ENCODE measurements around the gene PPP2R5E. TPM values are rescaled to one million over a fixed set of nuclear protein-coding genes. Genes with fewer than 3 reads are reported as not detected.
A peak's percentile ranks its signal among the peaks of the same experiment; 100 is the strongest.

Gene PPP2R5E
- total RNA-seq, 4 donors from 2014 or later, result 22.9 to 24.7 (median 23.8) TPM

DNA sequence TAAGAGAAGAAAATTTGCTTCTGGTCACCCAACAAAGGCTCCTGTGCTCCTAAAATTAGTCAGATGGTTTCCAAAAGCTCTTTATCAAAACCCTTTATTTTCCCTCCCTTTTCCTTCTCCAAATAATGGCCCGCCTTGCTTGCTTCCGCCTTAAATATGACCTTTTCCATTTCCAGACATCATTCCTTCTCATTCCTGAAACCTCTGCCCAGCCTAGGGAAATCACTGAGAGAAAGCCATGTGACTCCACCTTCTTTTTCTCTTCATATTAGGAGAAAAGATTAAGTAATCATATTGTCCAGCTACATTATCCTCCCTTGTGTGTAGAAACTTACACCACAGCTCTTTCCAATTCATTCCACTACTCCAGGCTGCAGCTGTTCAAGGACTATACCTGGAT lies 148.7 kb downstream of the PPP2R5E start:
- DNase-seq (ENCODE audit: low spot score in 2 of 2), result no peak
- TF ChIP-seq, protein P1, sequence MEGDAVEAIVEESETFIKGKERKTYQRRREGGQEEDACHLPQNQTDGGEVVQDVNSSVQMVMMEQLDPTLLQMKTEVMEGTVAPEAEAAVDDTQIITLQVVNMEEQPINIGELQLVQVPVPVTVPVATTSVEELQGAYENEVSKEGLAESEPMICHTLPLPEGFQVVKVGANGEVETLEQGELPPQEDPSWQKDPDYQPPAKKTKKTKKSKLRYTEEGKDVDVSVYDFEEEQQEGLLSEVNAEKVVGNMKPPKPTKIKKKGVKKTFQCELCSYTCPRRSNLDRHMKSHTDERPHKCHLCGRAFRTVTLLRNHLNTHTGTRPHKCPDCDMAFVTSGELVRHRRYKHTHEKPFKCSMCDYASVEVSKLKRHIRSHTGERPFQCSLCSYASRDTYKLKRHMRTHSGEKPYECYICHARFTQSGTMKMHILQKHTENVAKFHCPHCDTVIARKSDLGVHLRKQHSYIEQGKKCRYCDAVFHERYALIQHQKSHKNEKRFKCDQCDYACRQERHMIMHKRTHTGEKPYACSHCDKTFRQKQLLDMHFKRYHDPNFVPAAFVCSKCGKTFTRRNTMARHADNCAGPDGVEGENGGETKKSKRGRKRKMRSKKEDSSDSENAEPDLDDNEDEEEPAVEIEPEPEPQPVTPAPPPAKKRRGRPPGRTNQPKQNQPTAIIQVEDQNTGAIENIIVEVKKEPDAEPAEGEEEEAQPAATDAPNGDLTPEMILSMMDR (IDR thresholded peaks at IDR 0.05), result no peak
- no peak for TF ChIP-seq POLR2A (IDR thresholded peaks at IDR 0.05)
- no peak for TF ChIP-seq EP300 (IDR thresholded peaks at IDR 0.05)
- Histone ChIP-seq H3K4me1 (peaks cover 0 to 3% (median 0%) of the 10 kb centered on the region in 4 donors), H3K27me3 (no peaks in the 10 kb centered on the region), H3K4me3 (no peak overlapping the region), H3K9me3 (no peaks in the 10 kb centered on the region), H3K27ac (no peak overlapping the region), H3K36me3 (peaks cover 0 to 59% (median 0%) of the 10 kb centered on the region in 3 donors)
- WGBS, 2 donors, result 79 to 80% methylated on average over 2 of the region's 2 CpGs

DNA sequence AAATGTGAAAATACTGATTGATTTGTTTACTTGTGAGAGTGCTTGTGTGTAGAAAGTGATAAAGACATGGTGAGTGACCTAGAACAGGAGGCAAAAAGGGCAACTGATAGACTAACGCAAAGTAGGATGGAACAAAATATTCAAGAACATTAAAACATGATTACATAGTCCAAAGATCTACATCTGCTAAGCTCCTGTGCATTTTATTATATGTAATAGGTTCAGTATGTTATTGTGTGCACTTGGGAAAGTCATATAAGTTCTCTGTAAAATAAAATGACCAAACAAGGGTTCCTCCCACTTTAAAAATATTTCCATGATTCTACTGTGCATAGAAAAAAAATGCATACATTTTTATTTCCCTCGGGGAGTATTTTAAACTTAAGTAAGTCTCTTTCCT lies 150.2 kb downstream of the PPP2R5E start:
- Histone ChIP-seq H3K4me3 (no peak overlapping the region), H3K9me3 (no peaks in the 10 kb centered on the region), H3K4me1 (peaks cover 0 to 3% (median 0%) of the 10 kb centered on the region in 4 donors), H3K27me3 (no peaks in the 10 kb centered on the region), H3K27ac (no peak overlapping the region), H3K36me3 (peaks cover 0 to 52% (median 0%) of the 10 kb centered on the region in 3 donors)
- WGBS, 2 donors, result 74 to 82% methylated on average over 2 of the region's 2 CpGs
- DNase-seq (ENCODE audit: low spot score in 2 of 2), result no peak
- TF ChIP-seq, protein P1 (IDR thresholded peaks at IDR 0.05), result no peak
- no peak for TF ChIP-seq POLR2A (IDR thresholded peaks at IDR 0.05)
- no peak for TF ChIP-seq EP300 (IDR thresholded peaks at IDR 0.05)

DNA sequence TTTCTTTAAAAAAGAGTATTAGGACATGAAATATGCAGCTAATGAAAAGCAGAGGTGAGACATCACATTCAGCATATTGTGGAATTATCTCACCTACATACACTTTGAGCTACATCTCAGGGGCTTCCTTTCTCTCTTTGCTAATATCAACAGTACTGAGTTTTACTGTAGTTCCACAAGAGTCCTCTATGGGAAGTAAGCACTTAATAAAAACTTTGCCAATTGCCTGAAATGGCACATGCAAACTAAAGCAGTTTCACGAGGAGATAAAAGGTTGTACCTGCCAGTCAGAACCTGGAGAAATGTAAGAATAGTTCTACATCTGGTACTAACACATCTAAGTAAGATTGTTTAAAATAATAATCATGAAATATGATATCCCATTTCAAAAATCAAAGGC lies 150.9 kb downstream of the PPP2R5E start:
- WGBS, 2 donors, result 56 to 62% methylated on average over 1 of the region's 1 CpG
- TF ChIP-seq, protein P1 (IDR thresholded peaks at IDR 0.05), result no peak
- TF ChIP-seq POLR2A (IDR thresholded peaks at IDR 0.05) (no peak), EP300 (IDR thresholded peaks at IDR 0.05) (no peak)
- Histone ChIP-seq H3K4me3 (no peak overlapping the region), H3K4me1 (peaks cover 0 to 3% (median 0%) of the 10 kb centered on the region in 4 donors), H3K27me3 (no peaks in the 10 kb centered on the region), H3K36me3 (peaks cover 0 to 59% (median 0%) of the 10 kb centered on the region in 3 donors), H3K27ac (no peak overlapping the region), H3K9me3 (no peaks in the 10 kb centered on the region)
- no peak for DNase-seq (ENCODE audit: low spot score in 2 of 2)

DNA sequence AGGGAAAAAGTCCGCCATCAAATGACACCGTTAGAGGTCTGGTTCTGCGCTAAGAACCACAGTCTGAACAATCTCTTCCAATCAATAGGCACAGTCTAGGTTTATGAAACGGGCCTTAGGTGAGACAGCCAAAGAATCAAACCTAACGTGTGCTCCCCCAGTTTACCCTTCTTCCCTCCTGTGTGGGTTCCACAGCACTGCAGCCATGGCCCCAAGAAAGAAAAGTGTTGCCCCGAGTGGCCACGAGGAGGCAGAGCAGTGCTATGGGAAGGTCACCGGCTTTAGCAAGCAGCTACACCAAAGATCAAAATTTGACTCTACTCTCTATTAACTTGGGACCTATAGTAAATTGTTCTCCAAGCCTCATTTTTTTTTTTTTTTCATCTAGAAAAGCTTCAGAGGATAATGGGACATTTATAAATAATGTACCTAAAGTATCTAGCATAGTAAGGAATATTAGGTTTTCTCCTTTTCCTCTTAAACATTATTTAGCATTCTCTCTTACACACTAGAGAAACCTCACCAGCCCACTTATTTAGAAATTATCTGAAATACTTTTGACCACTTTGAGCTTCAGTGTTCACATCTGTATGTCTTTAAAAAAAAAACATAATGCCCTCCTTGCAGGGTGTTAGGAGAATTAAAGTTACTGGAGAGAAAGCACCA lies 154.3 kb downstream of the PPP2R5E start:
- Histone ChIP-seq H3K4me3 (no peak overlapping the region), H3K9me3 (no peaks in the 10 kb centered on the region), H3K27me3 (no peaks in the 10 kb centered on the region), H3K4me1 (no peaks in the 10 kb centered on the region), H3K36me3 (peaks cover 0 to 79% (median 6%) of the 10 kb centered on the region in 3 donors), H3K27ac (no peak overlapping the region)
- TF ChIP-seq, protein P1 (IDR thresholded peaks at IDR 0.05), result peak; percentile 57 to 74 (median 63)
- no peak for TF ChIP-seq POLR2A (IDR thresholded peaks at IDR 0.05)
- DNase-seq (ENCODE audit: low spot score in 2 of 2), result peak; percentile 28 to 60
- 53 to 55% methylated on average over 8 of the region's 8 CpGs for WGBS, 2 donors

DNA sequence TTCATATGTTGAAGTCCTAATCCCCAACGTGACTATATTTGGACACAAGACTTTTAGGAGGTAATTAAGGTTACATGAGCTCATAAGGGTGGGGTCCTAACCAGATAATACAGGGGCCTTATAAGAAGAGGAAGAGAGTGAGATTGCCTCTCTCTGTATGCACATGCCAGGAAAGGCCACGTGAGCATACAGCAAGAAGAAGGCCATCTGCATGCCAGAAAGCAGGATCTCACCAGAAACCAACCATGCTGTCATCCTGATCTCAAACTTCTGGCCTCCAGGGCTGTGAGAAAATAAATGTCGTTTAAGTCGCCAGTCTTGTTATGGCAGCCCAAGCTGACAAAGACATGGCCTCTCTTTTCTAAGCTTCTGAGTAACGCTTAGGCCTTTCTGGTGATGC lies 155.5 kb downstream of the PPP2R5E start:
- H3K9me3 ChIP-seq, result no peaks in the 10 kb centered on the region

More for the DNA sequence above, 155.5 kb downstream of the PPP2R5E start:
- TF ChIP-seq, protein P1 (IDR thresholded peaks at IDR 0.05), result no peak
- TF ChIP-seq EP300 (IDR thresholded peaks at IDR 0.05), result no peak
- no peak for TF ChIP-seq POLR2A (IDR thresholded peaks at IDR 0.05)
- 87 to 91% methylated on average over 5 of the region's 5 CpGs for WGBS, 2 donors
- Histone ChIP-seq H3K36me3 (peaks cover 0 to 78% (median 6%) of the 10 kb centered on the region in 3 donors), H3K27ac (no peak overlapping the region), H3K4me3 (no peak overlapping the region), H3K27me3 (no peaks in the 10 kb centered on the region), H3K4me1 (no peaks in the 10 kb centered on the region)
- DNase-seq (ENCODE audit: low spot score in 2 of 2), result no peak
